Measurements from ENCODE around the gene SLC29A4. TPM values are rescaled to one million over a fixed set of nuclear protein-coding genes. Genes with fewer than 3 reads are reported as not detected.

Gene SLC29A4
- total and polyA plus RNA-seq, 2 of the 4 experiments (the other 2 are of a cell fraction), result 2.3 to 7.6 TPM

- WGBS, 2 experiments (ENCODE audit: extremely low coverage in 2 of 2, insufficient read length in 1 of 2), result 100% methylated on average over 1 of the region's 2 CpGs; no CpG with 5 or more reads in 1 of the 2 experiments
- H3K4me2 ChIP-seq (ENCODE audit: low read depth, low read length), result no peak overlapping the region
- H3K14ac ChIP-seq (replicated peaks; ENCODE audit: low read depth, low read length), result no peak overlapping the region
- H2BK20ac ChIP-seq (ENCODE audit: low read depth, low read length), result no peak overlapping the region
- no peak overlapping the region for H2BK5ac ChIP-seq (ENCODE audit: low read depth, low read length, poor library complexity, severe bottlenecking)
- no peak overlapping the region for H2AK5ac ChIP-seq (ENCODE audit: low read depth, low read length)
- H3K23ac ChIP-seq (ENCODE audit: low read depth, low read length), result no peak overlapping the region
- H2BK15ac ChIP-seq (ENCODE audit: low read depth, low read length), result no peak overlapping the region
- intact Hi-C loops (cut with micrococcal nuclease) (no loop called here), dilution Hi-C loops (cut with HindIII; ENCODE audit: low sequenced_read_pairs, unreplicated experiment) (no loop called here), in situ Hi-C loops (cut with MboI; ENCODE audit: low sequenced_read_pairs) (no loop called here)
- no peak overlapping the region for H4K8ac ChIP-seq (ENCODE audit: low read depth in 2 of 2, low read length in 2 of 2)
- H3K27ac ChIP-seq (ENCODE audit: insufficient read depth, low read length), result no peak overlapping the region
- H2AFZ ChIP-seq (replicated peaks; ENCODE audit: low read length, poor library complexity), result no peak overlapping the region
- no peaks in the 10 kb centered on the region for H3K4me1 ChIP-seq (ENCODE audit: control insufficient read depth, insufficient read depth, low read length)
- no peak overlapping the region for H4K5ac ChIP-seq (ENCODE audit: low read depth, low read length)
- ATAC-seq (ENCODE audit: low read depth) (no peak), DNase-seq (no peak)
- no peak overlapping the region for H3K4ac ChIP-seq (ENCODE audit: low read depth, low read length)
- BruUV-seq (replicated peaks), result no TSS peak
- no peak overlapping the region for H3K9ac ChIP-seq (ENCODE audit: low read depth, low read length)
- H3K27me3 ChIP-seq (ENCODE audit: control insufficient read depth, insufficient read depth, low read length), result no peaks in the 10 kb centered on the region
- ChIA-PET CTCF (interaction anchor here (0.7 kb wide), 1 partner anchor 119 kb away, joined by 7 read pairs; no protein-coding TSS in a partner anchor), POLR2A (ENCODE audit: unreplicated experiment) (no interaction called here)
- H4K91ac ChIP-seq (ENCODE audit: insufficient read depth, low read depth, low read length), result no peak overlapping the region
- no peak overlapping the region for H3K18ac ChIP-seq (ENCODE audit: low read depth, low read length)
- no peaks in the 10 kb centered on the region for H3K9me1 ChIP-seq (ENCODE audit: insufficient read depth, low read length)
- H3K56ac ChIP-seq (ENCODE audit: extremely low read depth, insufficient read depth, low read length), result no peak overlapping the region
- peaks cover 8% of the 10 kb centered on the region for H3K9me3 ChIP-seq (ENCODE audit: control insufficient read depth, insufficient read depth, low read length)
- peaks cover 17% of the 10 kb centered on the region for H4K20me1 ChIP-seq (ENCODE audit: insufficient read depth, low read length)
- TF ChIP-seq MXI1 (IDR thresholded peaks at IDR 0.05; ENCODE audit: borderline replicate concordance, low read depth, low read length), result no peak
- peaks cover 14 to 37% of the 10 kb centered on the region in 2 experiments for H3K79me1 ChIP-seq (ENCODE audit: low read depth in 1 of 2, low read length in 2 of 2)
- H2BK120ac ChIP-seq (ENCODE audit: low read depth, low read length), result no peak overlapping the region
- no peak overlapping the region for H3K4me3 ChIP-seq (ENCODE audit: insufficient read depth, low read depth, low read length)
- H3K36me3 ChIP-seq (ENCODE audit: control insufficient read depth, insufficient read depth, low read length), result peaks cover 70% of the 10 kb centered on the region
- H2AK9ac ChIP-seq (replicated peaks; ENCODE audit: low read depth, low read length, poor library complexity), result no peak overlapping the region
Observed at GRCh38 chr7:5339955-5340354, 57.2 kb downstream of the SLC29A4 start.
